HG02840 (cell line): Measurements from ENCODE around the gene GINS1.

Experiments used
- ATAC-seq: cut with Tn5 transposase; IDR thresholded peaks from one replicate; pipeline ENCODE4 v1.9.1; 2021; ENCODE audit warnings: mild to moderate bottlenecking, moderate library complexity, moderate number of reproducible peaks; ENCODE audit not compliant: unreplicated experiment, low FRiP score

GINS1 gene

DNA sequence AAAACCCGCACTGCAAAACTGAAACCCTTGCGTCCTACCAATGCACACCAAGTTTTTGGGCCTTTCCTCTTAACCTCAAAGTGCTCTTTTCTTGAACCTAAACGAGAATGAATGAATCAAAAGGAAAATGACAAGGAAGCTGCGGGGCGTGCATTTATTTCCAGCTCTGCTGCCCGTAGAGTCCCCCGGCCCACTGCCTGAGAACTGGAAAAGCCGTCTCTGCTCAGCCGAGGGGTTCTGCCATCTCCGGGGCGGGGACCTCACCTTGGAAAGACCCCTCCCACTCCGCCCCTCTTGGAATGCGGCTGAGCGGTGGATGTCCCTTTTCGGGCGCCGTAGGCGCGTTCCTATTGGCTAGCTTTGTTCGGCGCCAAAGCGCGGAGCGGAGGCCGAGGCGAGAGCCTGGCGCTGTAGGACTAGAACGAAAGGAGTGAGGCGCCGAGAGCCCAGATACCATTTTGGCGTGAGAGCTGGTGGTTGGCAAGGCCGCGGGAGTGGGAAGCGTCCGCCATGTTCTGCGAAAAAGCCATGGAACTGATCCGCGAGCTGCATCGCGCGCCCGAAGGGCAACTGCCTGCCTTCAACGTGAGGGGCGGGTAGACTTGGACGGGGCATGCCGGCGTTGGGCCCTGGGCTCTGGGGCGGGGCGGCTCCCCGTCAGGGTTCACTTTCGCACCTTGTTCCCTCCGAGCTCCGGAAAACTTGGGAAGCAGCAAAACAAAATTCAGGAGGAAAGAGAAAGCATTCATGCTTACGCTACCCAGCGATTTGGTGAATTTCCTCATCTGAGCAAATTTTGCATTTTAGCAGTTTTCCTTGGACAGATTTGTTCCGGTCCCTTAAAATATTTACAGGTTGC, at the start of gene GINS1:
Gene GINS1 (plus strand): TSS at position 363 of the 859 bp plus-strand sequence. CDS start 148 bp downstream, at position 511.
- peak; percentile 94 for ATAC-seq

DNA sequence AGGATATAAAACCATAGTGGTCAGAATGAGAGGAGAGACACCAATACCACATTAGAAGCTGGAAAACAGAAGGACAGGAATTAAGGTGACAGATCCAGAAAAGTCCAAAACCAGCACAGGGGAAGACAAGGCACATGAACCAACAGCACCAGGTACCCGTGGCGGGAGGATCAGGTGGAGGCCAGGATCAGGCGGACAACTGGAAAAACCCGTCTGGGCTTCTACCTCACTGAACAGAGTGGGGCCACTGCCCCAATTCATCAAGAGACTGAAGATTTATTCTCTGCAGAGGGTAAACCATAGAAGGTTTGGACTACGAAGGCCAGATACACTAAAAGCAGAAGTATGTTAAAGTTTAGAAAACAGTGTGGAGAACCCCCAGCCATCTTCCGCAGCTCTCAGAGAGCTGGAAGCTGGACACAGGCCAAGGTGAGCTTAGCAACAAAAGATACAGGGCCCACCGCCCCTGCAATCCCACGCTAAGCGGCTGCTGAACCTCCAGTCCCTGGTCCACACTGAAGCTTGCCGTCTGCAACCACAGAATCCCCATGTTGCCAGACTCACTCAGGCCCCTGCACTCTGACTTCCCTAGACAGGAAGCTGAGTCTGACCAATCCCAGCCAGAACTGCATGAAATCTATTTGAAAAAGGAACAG, 46.7 kb upstream of the GINS1 start:
- ATAC-seq = no peak

DNA sequence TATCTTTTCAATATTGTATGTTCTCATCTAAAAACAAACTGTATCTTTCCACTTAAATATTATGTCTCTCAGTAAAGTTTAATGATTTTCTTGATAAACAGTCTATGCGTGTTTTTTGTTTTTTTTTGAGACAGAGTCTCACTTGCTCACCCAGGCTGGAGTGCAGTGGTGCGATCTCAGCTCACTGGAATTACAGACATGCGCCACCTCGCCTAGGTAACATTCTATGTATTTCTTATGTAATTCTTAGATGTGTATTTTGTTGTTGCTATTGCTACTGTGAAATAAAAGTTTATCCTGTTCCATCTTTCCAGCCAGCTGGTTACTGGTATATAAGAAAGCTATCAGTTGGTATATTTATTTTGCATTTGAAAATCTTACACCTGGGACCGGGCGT, 46.2 kb upstream of the GINS1 start:
- ATAC-seq = no peak

DNA sequence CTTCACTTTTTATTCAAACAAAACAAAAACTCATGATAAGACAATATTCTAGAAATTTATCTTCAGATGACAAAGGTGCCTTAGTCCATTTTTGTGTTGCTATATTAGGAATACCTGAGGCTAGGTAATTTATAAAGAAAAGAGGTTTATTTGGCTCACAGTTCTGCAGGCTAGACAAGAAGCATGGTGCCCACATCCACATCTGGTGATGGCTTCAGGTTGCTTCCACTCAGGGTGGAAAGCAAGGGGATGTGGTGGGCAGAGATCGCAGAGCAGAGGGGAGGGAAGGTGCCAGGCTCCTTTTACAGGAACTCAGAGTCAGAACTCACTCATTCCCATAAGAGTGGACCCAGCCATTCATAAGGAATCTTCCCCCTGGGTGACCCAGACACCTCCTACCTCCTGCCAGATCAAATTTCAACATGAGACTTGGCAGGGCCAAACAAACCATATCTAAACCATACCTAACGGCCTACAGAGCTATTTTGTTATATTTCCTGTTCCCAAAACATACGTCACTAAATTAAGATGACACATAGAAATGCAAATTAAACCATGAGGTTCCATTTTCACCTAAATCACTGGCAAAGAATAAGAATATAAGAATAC, 43.2 kb upstream of the GINS1 start:
- no peak for ATAC-seq

DNA sequence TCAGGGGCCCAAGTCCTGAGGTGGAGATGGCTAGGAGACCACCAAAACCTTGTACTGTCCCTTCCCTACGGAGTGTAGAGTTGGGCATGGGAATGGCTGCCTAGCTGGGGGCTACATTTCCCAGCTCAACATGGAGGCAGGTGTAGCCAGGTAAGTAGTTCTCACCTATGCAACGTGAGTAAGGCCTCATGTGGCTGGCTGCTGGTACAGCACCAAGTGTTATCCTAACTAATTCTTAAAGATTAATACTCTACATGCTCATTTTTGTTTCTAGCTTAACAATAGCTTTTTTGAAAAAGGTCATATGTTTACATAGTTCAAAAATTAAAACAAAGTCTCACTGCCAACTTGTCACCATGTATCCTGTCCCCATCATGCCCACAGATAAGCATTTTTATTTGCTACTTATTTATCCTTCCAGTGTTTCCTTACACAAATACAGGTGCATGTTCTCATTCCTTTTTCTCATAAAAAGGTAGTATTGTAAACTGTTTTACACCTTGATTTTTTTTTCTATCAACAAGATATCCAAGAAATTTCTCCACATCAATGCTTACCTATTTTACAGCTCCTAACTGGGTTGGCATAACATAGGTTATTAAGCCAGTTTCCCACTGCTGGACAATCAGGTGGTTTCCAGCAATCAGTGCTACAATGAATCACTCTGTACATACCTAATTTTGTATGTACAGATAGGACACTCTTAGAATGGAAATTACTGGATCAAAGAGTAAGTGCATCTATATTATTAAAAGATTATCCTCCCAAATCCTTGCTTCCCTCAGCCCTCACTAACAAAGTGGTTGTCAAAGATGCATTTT, 42.4 kb upstream of the GINS1 start:
- ATAC-seq = no peak

DNA sequence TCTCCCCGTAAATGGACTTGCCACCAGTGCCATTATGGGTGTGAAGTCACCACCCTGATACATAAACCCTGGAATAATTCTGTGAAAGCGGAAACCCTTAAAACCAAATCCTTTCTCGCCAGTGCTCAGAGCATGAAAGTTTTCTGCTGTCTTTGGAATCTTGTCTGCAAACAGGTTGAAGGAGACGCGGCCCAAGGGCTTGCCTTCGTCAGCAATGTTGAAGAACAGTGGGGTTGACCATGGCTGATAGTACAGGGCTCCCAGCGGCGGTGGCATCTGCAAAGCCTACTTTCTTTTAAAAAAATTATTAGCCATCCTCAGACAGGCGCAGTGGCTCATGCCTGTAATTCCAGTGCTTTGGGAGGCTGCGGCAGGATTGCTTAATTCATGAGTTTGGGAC, 38.9 kb upstream of the GINS1 start:
- ATAC-seq = no peak

DNA sequence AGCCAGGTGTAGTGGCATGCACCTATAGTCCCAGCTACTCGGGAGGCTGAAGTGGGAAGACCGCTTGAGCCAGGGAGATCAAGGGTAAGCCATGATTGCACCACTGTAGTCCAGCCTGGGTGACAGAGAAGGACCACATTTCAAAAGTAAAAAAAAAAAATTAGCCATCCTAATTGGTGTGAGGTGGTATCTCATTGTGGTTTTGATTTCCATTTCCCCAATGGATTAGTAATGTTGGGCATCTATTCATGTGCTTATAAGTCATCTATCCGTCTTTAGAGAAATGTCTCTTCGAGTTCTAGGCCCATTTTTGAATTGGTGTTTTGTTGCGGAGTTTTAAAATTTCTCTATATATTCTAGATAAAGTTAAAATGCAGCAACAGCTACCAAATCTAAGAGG, 38.5 kb upstream of the GINS1 start:
- no peak for ATAC-seq

DNA sequence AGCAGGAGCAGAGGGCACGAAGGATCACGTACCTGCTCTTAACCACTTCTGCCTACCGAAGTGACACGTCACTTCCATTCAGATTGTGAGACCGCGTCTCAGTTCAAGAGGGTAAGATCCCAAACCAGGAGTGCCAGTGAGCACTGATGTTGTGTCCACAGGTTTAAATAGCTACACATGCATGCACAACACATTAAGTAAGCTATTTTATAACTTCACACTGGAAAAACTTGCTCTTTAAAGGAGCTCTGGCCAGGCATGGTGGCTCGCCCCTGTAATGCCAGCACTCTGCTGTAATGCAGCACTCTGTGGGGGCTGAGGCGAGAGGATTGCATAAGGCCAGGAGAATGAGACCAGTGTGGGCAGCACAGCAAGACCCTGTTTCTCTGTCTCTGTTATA, 37.9 kb upstream of the GINS1 start:
- no peak for ATAC-seq

DNA sequence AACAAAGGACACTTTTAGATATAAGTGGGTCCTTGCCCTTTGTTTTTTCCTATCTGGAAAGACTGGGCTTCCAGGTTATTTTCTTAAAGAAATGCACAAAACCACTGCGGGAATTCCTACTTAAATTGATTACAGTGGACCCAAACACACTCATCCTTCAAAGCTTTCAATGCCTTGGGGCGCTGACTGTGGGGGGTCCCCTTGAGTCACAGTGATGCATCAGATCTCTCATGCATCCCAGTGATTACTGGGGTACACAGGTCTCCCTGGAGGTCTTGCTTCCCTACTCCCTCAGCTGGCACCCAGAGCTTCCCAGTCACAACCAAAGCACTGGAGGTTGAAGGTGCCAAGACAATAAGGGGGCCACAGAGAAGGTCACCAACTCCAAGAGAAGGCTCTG, 37.5 kb upstream of the GINS1 start:
- ATAC-seq = no peak

DNA sequence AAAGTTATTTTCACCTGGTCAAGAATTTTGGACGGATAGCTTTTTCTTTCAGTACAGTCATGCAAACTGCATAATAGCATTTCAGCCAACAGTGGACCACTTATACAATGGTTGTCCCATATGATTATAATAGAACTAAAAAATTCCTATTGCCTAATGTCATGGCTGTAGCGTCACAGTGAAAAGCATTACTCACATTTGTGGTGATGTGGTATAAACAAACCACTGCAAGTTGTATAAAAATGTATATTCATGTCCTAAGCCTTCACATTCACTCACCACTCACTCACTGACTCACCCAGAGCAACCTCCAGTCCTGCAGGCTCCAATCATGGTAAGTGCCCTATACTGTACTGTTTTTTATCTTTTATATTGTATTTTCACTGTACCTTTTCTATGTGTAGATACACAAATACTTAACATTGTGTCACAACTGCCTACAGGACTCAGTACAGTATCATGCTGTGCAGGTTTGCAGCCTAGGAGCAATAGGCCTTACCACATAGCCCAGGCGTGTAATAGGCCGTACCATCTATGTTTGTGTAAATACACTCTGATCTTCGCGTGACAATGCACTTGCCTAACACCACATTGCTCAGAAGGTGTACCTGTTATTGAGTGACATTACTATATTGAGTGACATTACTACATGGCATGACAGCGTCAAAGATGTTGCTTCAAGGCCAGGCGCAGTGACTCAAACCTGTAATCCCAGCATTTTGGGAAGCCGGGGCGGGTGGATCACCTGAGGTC, 34.7 kb upstream of the GINS1 start:
- ATAC-seq = no peak

DNA sequence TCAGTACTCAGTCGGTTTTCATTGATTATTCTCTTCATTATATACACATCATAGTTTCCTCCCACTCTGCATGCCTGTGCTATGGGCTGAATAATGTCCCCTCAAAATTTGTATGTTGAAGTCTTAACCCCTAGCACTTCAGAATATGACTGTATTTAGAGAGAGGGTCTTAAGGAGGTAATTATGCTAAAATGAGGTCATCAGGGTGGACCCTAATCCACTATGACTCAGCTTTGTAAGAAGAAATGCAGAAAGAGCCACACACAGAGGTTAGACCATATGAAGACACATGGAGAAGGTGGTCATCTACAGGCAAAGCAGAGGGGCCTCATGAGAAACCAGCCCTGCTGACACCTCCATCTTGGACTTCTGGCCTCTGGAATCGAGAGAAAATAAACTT, 32.6 kb upstream of the GINS1 start:
- ATAC-seq = no peak

DNA sequence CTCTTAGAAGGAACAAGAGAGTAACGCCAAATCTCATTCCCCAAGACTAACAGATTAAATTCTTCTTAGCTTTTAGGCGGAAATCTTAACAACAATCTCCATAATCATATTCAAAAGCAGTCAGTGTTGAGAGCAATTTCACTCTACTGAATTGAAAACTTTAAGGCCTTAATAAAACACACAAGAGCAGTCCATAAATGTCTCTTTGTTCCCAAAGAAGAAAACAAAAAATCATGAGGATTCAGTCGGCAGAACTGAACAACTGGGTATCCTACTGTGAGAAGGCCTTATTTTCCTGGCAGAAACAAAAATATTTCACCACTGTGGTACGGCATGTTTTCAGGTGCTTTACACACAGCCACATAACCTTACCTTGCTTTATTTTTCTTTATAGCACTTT, 31.2 kb upstream of the GINS1 start:
- no peak for ATAC-seq

DNA sequence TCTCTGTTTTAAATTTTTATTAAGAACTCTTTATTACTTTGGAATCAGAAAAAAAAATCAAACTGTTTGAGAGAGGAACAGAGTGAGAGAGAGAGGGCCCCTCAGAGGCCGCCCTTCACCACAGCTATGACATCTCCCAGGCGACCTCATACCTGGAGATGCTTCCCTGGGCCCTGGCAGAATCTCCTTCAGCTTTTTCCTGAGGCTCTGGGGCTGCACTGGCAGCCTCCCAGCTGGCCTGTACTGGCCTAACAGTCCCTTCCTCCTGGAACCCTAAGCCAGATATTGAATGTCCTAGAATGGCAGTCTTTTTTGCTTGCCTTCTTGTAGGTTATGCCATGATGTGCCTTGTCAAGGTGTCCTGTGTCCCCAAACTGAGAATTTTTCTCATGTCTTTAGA, 30.6 kb upstream of the GINS1 start:
- no peak for ATAC-seq

DNA sequence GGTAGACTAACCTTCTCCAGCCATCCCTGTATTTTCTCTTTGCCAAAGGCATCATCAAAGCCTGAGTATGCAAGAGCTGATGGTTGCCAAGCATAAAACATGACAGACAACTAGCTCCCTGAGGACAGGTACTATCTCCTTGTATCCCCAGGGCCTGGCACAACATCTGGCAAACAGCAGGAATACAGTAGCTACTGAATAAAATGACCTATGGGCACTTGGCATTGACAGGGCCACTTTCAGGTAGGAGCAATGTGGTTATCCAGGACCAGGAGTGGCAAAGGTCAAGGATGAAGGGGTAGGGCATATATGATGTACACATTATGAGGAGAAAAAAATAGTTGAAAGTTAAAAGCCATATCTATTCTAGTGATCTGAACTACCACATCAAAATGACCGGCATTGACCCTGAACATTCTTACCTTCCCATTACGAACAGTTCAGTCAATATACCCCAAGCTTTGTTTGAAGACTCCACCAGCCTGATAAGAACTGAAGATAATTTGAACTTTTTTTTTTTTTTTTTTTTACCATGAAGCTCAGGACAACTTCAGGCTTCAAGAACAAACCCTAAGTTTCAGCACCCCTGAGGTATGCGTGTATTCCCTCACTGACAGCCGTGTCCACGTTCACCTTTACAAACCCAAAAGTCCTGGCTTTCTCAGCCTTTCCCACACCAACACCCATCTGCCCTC, 29.1 kb upstream of the GINS1 start:
- no peak for ATAC-seq

DNA sequence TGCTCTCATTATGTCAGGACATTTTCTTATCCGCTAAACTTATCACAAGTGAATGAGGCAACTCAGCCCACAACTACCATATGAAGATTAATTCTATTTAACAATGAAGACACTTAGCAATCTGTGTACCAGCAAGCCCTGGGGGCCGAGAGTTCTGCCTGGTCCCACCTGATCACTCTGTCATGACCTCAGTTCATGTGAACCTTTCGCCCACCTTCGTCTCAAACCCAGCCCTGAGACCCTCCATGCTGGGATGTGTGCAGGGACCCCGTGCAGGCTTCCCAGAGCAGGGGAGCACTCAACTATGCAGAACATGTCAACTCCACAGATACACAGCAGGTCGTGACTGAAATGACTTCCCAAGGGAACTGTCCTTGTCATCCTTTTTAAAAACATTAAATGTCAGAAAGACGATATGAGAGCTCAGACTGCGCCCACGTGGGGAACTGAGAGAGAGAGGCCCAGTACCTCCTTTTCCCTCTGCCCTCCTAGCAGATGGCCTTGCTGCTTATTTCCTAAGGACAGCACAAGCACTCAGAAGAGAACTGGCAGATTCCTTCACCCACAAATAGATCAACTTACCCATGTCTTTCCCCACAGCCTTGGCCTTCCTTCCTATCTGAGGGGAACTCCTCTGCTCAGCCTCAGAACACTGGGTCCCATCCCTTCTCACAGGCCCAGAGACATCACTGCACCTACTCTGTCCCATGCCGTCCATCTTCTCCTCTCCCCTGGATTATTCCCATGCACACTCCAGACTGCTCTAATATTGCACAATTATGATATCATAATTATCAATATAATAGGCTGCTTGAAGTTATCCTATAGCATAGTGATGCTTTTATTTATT, 28.4 kb upstream of the GINS1 start:
- no peak for ATAC-seq

DNA sequence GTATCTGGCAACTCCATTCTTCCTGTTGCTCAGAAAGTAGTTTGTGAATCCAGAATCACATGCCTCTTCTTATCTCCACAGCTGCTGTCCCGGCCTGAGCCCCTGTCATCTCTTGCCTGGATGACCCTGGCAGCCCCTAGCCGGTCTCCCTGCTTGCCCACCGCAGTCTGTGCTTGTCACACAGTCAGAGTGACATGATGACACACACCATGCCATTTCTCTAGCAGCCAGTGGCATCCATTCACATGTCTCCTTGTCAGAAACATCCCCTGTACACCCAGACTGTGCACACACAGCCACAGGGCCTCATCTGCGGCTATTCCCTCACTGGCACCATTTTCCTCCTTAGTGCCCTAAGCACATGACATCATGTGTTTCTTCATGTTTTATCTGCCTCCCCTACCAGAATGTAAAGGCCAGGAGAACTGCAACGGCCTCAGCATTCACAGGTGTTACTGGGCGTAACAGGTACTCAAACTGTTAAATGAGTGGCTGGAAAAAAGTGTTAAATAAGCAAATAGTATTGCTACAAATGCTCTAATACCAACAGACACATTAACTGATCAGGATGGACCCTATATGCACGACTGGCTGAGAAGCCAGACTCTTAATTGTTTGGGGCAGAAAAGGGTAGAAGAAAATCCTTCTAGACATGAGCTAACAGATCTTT, 26.4 kb upstream of the GINS1 start:
- ATAC-seq = no peak

DNA sequence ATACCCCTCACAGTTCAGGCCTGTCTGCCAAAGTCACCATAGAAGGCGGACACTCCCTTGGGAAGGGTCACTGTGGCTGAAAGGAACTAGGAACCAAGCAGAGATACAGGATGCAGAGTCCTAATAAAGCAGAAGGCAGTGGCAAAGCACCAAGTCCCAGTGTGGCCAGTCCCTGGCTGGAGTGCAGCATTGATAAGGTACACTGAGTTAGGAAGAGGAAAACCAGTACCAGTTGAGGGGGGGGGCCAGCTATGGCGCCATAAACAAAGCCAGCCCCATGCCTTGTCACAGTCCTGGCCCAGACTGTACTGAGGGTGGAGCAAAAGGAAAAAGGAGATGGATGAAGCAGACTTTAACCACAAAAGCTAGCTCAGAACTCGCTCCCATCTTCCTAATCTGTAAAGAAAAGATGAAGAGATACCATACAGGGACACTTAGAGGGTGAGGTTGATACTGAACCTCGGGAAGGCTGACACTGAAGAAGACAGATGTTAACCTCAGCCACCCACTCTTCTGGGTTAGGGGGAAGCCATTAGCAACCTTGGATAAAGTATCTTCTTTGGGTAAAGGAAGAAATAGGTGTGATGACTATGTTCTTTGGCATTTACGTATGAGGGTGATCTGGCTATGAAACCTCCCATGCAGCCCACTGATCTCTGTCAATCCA, 24.6 kb upstream of the GINS1 start:
- ATAC-seq = no peak
